ENCODE results near the gene HOXA13.

The HOXA13 gene

GRCh38 chr7:27179503-27180430 is 20.1 kb downstream of the HOXA13 start:
- no peak for DNase-seq

GRCh38 chr7:27179030-27179429 is 20.9 kb downstream of the HOXA13 start:
- no peak for DNase-seq

- no peak for DNase-seq
Observed at GRCh38 chr7:27178366-27178765, 21.5 kb downstream of the HOXA13 start.

GRCh38 chr7:27177795-27178320 is 22.0 kb downstream of the HOXA13 start:
- DNase-seq: no peak

GRCh38 chr7:27176962-27177794 is 22.7 kb downstream of the HOXA13 start:
- DNase-seq: no peak

GRCh38 chr7:27176524-27176845 is 23.4 kb downstream of the HOXA13 start:
- no peak for DNase-seq

- DNase-seq: no peak
Observed at GRCh38 chr7:27175626-27176523, 24.0 kb downstream of the HOXA13 start.

GRCh38 chr7:27174874-27175625 is 24.8 kb downstream of the HOXA13 start:
- no peak for DNase-seq

GRCh38 chr7:27173956-27174873 is 25.7 kb downstream of the HOXA13 start, which contains the start of gene HOXA10:
HOXA10 (minus strand) TSS chr7:27174320; CDS start chr7:27174306, 14 bp downstream.
- DNase-seq: no peak

GRCh38 chr7:27173511-27173955 is 26.4 kb downstream of the HOXA13 start:
- DNase-seq: no peak

GRCh38 chr7:27172823-27173510 is 26.9 kb downstream of the HOXA13 start:
- peak; percentile 23 for DNase-seq

GRCh38 chr7:27172315-27172774 is 27.5 kb downstream of the HOXA13 start:
- DNase-seq: peak; percentile 23

GRCh38 chr7:27171637-27172314 is 28.1 kb downstream of the HOXA13 start:
- no peak for DNase-seq

- DNase-seq: no peak
Observed at GRCh38 chr7:27171325-27171636, 28.6 kb downstream of the HOXA13 start.

GRCh38 chr7:27170426-27171324 is 29.2 kb downstream of the HOXA13 start:
- no peak for DNase-seq

- DNase-seq: peak; percentile 51
Observed at GRCh38 chr7:27169658-27170425, 30.0 kb downstream of the HOXA13 start.

GRCh38 chr7:27168265-27168947 is 31.5 kb downstream of the HOXA13 start:
- DNase-seq: peak; percentile 63

Data from DMS79 (cell line).